ENCODE results near the gene NECTIN1.

GRCh38 chr11:119671051-119671450, 57.9 kb downstream of the NECTIN1 start:
- no peak for TF ChIP-seq CTCF (IDR thresholded peaks at IDR 0.05)
- TF ChIP-seq POLR2AphosphoS5 (IDR thresholded peaks at IDR 0.05; ENCODE audit: insufficient read depth in 1 of 2, low read depth in 1 of 2) = no peak
- no peak for TF ChIP-seq POLR2A (IDR thresholded peaks at IDR 0.05)
